ENCODE data around the gene ONECUT1.

DNA sequence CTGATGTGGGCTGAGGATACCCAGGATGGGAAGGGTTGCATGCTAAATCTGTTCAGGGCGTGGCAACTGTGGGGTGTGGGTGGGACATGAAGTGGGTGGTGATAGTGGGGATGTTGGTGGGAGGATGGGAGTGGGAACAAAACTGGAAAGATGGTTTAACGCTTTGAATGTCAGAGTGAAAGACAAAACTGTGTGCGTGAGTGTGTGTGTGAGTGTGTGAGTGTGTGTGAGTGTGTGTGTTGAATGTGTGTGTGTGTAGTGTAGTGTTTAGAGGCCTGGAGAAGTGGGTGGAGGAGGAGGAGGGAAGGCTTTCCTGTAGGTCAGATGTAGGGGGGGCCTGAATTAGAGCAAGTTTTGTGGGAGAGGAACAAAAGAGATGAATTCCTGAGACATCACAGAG is 44.2 kb upstream of the ONECUT1 start:
- TF ChIP-seq SPI1 (IDR thresholded peaks at IDR 0.05; ENCODE audit: low read depth, low read length) (no peak), POLR2A (IDR thresholded peaks at IDR 0.05; ENCODE audit: low read depth, low read length) (no peak), POU2F2 (IDR thresholded peaks at IDR 0.05; ENCODE audit: low read depth, low read length) (no peak)
